Neural cell (in vitro differentiated cells): ENCODE measurements around the gene MIGA2.

ENCODE experiments used
- EP300 ChIP-seq: fragments of 450-650 bp; conservative IDR thresholded peaks from 2 replicates; pipeline ENCODE4 v1.6.1; 2014; ENCODE audit warnings: antibody characterized with exemption, mild to moderate bottlenecking, moderate library complexity; ENCODE audit not compliant: poor library complexity, severe bottlenecking
- EZH2 ChIP-seq: fragments of 200-600, 300-800 bp; shearing (Covaris generic), sonication (generic); IDR thresholded peaks from 2 replicates; pipeline ENCODE4 v1.6.1; 2014; ENCODE audit warnings: antibody characterized with exemption, low read length, borderline replicate concordance, mild to moderate bottlenecking; ENCODE audit not compliant: insufficient read depth, poor library complexity, severe bottlenecking
- MXI1 ChIP-seq: fragments of 450-650 bp; conservative IDR thresholded peaks from 2 replicates; pipeline ENCODE4 v1.6.1; 2014; ENCODE audit warnings: antibody characterized with exemption, mild to moderate bottlenecking; ENCODE audit not compliant: poor library complexity, severe bottlenecking
- RAD21 ChIP-seq: fragments of 450-650 bp; conservative IDR thresholded peaks from 2 replicates; pipeline ENCODE4 v1.6.1; 2014; ENCODE audit warnings: antibody characterized with exemption, mild to moderate bottlenecking, moderate library complexity
- TF ChIP-seq, protein P1 (sequence below): fragments of 450-650 bp; IDR thresholded peaks from 2 replicates; pipeline ENCODE4 v1.5.1; 2014; ENCODE audit warnings: antibody characterized with exemption, mild to moderate bottlenecking, moderate library complexity; ENCODE audit not compliant: poor library complexity, severe bottlenecking

DNA sequence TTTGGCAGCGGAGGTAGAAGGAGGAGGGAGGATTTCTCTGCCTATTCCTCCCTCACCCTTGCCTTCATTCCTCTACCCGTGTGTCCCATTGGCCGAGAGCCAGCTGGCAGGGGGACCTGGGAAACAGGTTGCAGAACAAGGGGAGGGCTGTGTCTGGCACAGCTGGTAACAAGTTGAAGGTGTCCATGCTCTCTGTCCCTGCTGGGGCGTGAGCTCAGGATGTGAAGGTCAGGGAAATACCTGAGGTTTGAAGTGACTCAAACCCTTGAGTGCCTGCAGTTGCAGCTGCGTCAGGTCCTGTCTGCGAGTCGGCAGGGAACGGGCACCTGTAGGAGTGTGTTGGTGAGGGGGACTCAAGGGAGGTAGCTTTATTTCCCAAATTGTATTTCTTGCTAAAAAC is 16.2 kb downstream of the MIGA2 start:
- TF ChIP-seq MXI1 (no peak), RAD21 (no peak), EZH2 (no peak), EP300 (no peak)
- TF ChIP-seq, protein P1, sequence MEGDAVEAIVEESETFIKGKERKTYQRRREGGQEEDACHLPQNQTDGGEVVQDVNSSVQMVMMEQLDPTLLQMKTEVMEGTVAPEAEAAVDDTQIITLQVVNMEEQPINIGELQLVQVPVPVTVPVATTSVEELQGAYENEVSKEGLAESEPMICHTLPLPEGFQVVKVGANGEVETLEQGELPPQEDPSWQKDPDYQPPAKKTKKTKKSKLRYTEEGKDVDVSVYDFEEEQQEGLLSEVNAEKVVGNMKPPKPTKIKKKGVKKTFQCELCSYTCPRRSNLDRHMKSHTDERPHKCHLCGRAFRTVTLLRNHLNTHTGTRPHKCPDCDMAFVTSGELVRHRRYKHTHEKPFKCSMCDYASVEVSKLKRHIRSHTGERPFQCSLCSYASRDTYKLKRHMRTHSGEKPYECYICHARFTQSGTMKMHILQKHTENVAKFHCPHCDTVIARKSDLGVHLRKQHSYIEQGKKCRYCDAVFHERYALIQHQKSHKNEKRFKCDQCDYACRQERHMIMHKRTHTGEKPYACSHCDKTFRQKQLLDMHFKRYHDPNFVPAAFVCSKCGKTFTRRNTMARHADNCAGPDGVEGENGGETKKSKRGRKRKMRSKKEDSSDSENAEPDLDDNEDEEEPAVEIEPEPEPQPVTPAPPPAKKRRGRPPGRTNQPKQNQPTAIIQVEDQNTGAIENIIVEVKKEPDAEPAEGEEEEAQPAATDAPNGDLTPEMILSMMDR, result no peak
